ENCODE measurements around the gene IQCK.
A peak's percentile ranks its signal among the peaks of the same experiment; 100 is the strongest.

Gene IQCK

GRCh38 chr16:19907161-19907992 is 189.3 kb downstream of the IQCK start:
- CTCF ChIA-PET = interaction anchor here (0.5 to 3.0 kb wide), 16 partner anchors 8 to 478 kb away, joined by 3 to 48 read pairs (median 4); no protein-coding TSS in a partner anchor
- POLR2A ChIA-PET = interaction anchor here (0.6 to 1.0 kb wide), 3 partner anchors 156 to 899 kb away, joined by 3 to 5 read pairs (median 3); no protein-coding TSS in a partner anchor
- TF ChIP-seq SUZ12 (IDR thresholded peaks at IDR 0.05) (no peak), SP1 (IDR thresholded peaks at IDR 0.05) (no peak), FOXM1 (IDR thresholded peaks at IDR 0.05; ENCODE audit: borderline replicate concordance) (no peak), NFRKB (IDR thresholded peaks at IDR 0.05) (no peak), ARNT (IDR thresholded peaks at IDR 0.05) (no peak), ELF4 (IDR thresholded peaks at IDR 0.05) (no peak), ZNF384 (IDR thresholded peaks at IDR 0.05) (no peak), FOXK2 (IDR thresholded peaks at IDR 0.05) (no peak), LEF1 (IDR thresholded peaks at IDR 0.05; ENCODE audit: borderline replicate concordance) (no peak), HDGF (IDR thresholded peaks at IDR 0.05; ENCODE audit: borderline replicate concordance) (no peak), L3MBTL2 (conservative IDR thresholded peaks at IDR 0.05) (no peak), CTBP1 (IDR thresholded peaks at IDR 0.05; ENCODE audit: borderline replicate concordance) (no peak), BHLHE40 (IDR thresholded peaks at IDR 0.05; ENCODE audit: borderline replicate concordance) (no peak), FOXA1 (IDR thresholded peaks at IDR 0.05) (no peak), TARDBP (IDR thresholded peaks at IDR 0.05) (no peak)
- TF ChIP-seq, protein P1, sequence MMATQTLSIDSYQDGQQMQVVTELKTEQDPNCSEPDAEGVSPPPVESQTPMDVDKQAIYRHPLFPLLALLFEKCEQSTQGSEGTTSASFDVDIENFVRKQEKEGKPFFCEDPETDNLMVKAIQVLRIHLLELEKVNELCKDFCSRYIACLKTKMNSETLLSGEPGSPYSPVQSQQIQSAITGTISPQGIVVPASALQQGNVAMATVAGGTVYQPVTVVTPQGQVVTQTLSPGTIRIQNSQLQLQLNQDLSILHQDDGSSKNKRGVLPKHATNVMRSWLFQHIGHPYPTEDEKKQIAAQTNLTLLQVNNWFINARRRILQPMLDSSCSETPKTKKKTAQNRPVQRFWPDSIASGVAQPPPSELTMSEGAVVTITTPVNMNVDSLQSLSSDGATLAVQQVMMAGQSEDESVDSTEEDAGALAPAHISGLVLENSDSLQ (IDR thresholded peaks at IDR 0.05) = no peak
- peak; percentile 79 for DNase-seq (ENCODE audit: extremely low spot score)
